ENCODE results near the gene TMEM236.

- TF ChIP-seq, protein P1, sequence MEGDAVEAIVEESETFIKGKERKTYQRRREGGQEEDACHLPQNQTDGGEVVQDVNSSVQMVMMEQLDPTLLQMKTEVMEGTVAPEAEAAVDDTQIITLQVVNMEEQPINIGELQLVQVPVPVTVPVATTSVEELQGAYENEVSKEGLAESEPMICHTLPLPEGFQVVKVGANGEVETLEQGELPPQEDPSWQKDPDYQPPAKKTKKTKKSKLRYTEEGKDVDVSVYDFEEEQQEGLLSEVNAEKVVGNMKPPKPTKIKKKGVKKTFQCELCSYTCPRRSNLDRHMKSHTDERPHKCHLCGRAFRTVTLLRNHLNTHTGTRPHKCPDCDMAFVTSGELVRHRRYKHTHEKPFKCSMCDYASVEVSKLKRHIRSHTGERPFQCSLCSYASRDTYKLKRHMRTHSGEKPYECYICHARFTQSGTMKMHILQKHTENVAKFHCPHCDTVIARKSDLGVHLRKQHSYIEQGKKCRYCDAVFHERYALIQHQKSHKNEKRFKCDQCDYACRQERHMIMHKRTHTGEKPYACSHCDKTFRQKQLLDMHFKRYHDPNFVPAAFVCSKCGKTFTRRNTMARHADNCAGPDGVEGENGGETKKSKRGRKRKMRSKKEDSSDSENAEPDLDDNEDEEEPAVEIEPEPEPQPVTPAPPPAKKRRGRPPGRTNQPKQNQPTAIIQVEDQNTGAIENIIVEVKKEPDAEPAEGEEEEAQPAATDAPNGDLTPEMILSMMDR (IDR thresholded peaks at IDR 0.05) = no peak
- no peak for TF ChIP-seq POLR2A (IDR thresholded peaks at IDR 0.05)
These were observed 84.9 kb downstream of the TMEM236 start for GRCh38 chr10:17836942-17837341.

All from Peyer's patch (tissue), 4 donors.